K562 (cell line): ENCODE results near the gene NRXN2. TPM values are rescaled to one million over a fixed set of nuclear protein-coding genes. Genes with fewer than 3 reads are reported as not detected.

Experiments used
- ATAC-seq: fragments of 200-7000 bp; cut with Tn5 transposase; 3 replicates; pipeline ENCODE4 v1.9.1; 2020; ENCODE audit warnings: moderate library complexity
- BruUV-seq: library from RNA; stranded (reverse); fragments of 400-500 nt; replicated peaks from 2 replicates; lab custom pipeline; 2021; lab: Mats Ljungman, UMichigan
- CTCF ChIA-PET: fragments of 300-600 bp; formaldehyde crosslinking; extraction: SDS; loops from one replicate; lab custom pipeline; 2021; ENCODE audit warnings: low intra/inter-chr PET ratio; lab: Yijun Ruan, JAX
- POLR2A ChIA-PET: fragments of 300-600, 350-650 bp; sonication (Branson Sonifier 250); formaldehyde crosslinking; extraction: SDS; loops from one replicate; lab custom pipeline; 2021; ENCODE audit warnings: antibody characterized with exemption, inconsistent platforms; lab: Yijun Ruan, JAX
- DNase-seq, 4 experiments: peaks; one replicate each; pipeline versions ENCODE4 v3.0.0 to v3.0.0-alpha.2; 2011 to 2018; ENCODE audit warnings: low spot score in 3 of 4, mixed read lengths in 3 of 4; ENCODE audit errors: extremely low read depth in 1 of 4
- FAIRE-seq: peaks from 2 replicates; lab custom pipeline; 2011; peaks lifted over from hg19 to GRCh38; lab: Jason Lieb, UNC
- H2AFZ ChIP-seq: 2 replicates; pipeline ENCODE4 v1.6.0; 2011; ENCODE audit warnings: low read depth, low read length, control low read depth, inconsistent platforms
- H3K27ac ChIP-seq: fragments of 200-600 bp; 3 replicates; pipeline ENCODE4 v1.8.0; 2011; ENCODE audit warnings: low read depth, mild to moderate bottlenecking, control low read depth, inconsistent platforms, low read length, moderate library complexity, mixed read lengths; ENCODE audit errors: extremely low read depth
- H3K27me3 ChIP-seq, 2 experiments: fragments of 300-600 bp in 1 of 2; 2 replicates in 1 of 2; 3 replicates in 1 of 2; pipeline versions ENCODE4 v1.6.0 to v1.8.0; 2011; ENCODE audit warnings: inconsistent platforms in 2 of 2, low read length in 2 of 2, mild to moderate bottlenecking in 1 of 2, mixed read lengths in 1 of 2, moderate library complexity in 1 of 2; ENCODE audit not compliant: control insufficient read depth in 2 of 2, insufficient read depth in 2 of 2
- H3K36me3 ChIP-seq: fragments of 300-600 bp; 3 replicates; pipeline ENCODE4 v1.8.0; 2011; ENCODE audit warnings: mild to moderate bottlenecking, low read length, inconsistent platforms; ENCODE audit not compliant: control insufficient read depth, insufficient read depth
- H3K4me1 ChIP-seq, 2 experiments: fragments of 200-600 bp in 1 of 2; replicated peaks in 1 of 2; 2 replicates in 1 of 2; 3 replicates in 1 of 2; pipeline versions ENCODE4 v1.5.1 to v1.8.0; 2011; ENCODE audit warnings: inconsistent platforms in 2 of 2, low read length in 2 of 2, mild to moderate bottlenecking in 1 of 2, mixed read lengths in 1 of 2, moderate library complexity in 1 of 2; ENCODE audit not compliant: control insufficient read depth in 2 of 2, insufficient read depth in 2 of 2
- H3K4me2 ChIP-seq: 2 replicates; pipeline ENCODE4 v1.6.1; 2011; ENCODE audit warnings: low read length, control low read depth, inconsistent platforms, mixed read lengths; ENCODE audit not compliant: insufficient read depth
- H3K4me3 ChIP-seq: fragments of 200-600 bp; sonication (generic), shearing (Covaris generic); 2 replicates; pipeline ENCODE4 v1.5.1; 2016; ENCODE audit warnings: control low read depth, inconsistent platforms
- H3K79me2 ChIP-seq: fragments of 200-600 bp; 3 replicates; pipeline ENCODE4 v1.8.0; 2011; ENCODE audit warnings: low read length, inconsistent platforms; ENCODE audit not compliant: control insufficient read depth, insufficient read depth
- H3K9ac ChIP-seq, 2 experiments: 2 replicates each; pipeline versions ENCODE4 v1.6.0 to v1.6.1; 2011; ENCODE audit warnings: low read depth in 2 of 2, low read length in 2 of 2, control low read depth in 1 of 2, inconsistent platforms in 1 of 2, mild to moderate bottlenecking in 1 of 2, mixed read lengths in 1 of 2; ENCODE audit not compliant: insufficient read depth in 1 of 2
- H3K9me1 ChIP-seq: one replicate; pipeline ENCODE4 v1.6.0; 2011; ENCODE audit warnings: inconsistent platforms, mild to moderate bottlenecking, low read length, moderate library complexity; ENCODE audit not compliant: control insufficient read depth, insufficient read depth
- H3K9me3 ChIP-seq: replicated peaks from 2 replicates; pipeline ENCODE4 v1.5.1; 2011; ENCODE audit warnings: low read depth, low read length, inconsistent platforms; ENCODE audit not compliant: control insufficient read depth, insufficient read depth
- H4K20me1 ChIP-seq: replicated peaks from 2 replicates; pipeline ENCODE4 v1.6.1; 2011; ENCODE audit warnings: low read length, inconsistent platforms, mixed read lengths; ENCODE audit not compliant: control insufficient read depth, insufficient read depth
- E2F4 ChIP-seq: sonication (generic); formaldehyde crosslinking; IDR thresholded peaks from 2 replicates; pipeline ENCODE4 v1.8.0; 2022; ENCODE audit warnings: mild to moderate bottlenecking, low read depth, missing genetic modification reagents
- EHMT2 ChIP-seq: fragments of 450-650 bp; IDR thresholded peaks from 2 replicates; pipeline ENCODE4 v1.6.1; 2018; ENCODE audit warnings: antibody characterized with exemption
- ELF4 ChIP-seq: fragments of 450-650 bp; formaldehyde crosslinking; IDR thresholded peaks from 2 replicates; pipeline ENCODE4 v1.4.0; 2022; ENCODE audit warnings: missing genetic modification characterization
- LARP7 ChIP-seq: fragments of 450-650 bp; IDR thresholded peaks from 2 replicates; pipeline ENCODE4 v1.6.1; 2016
- NRF1 ChIP-seq, 2 experiments: fragments of 450-650 bp; IDR thresholded peaks in 1 of 2; conservative IDR thresholded peaks in 1 of 2; 2 replicates each; pipeline ENCODE4 v1.6.1; 2014; ENCODE audit warnings: mild to moderate bottlenecking in 2 of 2
- OTX1 ChIP-seq: fragments of 450-650 bp; formaldehyde crosslinking; IDR thresholded peaks from 2 replicates; pipeline ENCODE4 v1.4.0; 2022; ENCODE audit warnings: mild to moderate bottlenecking
- PRMT5 ChIP-seq: sonication (generic); formaldehyde crosslinking; IDR thresholded peaks from 2 replicates; pipeline ENCODE4 v1.5.0; 2020; ENCODE audit warnings: missing genetic modification reagents
- STAT5A ChIP-seq: IDR thresholded peaks from 2 replicates; pipeline ENCODE4 v1.6.1; 2012; ENCODE audit warnings: low read length, inconsistent platforms, borderline replicate concordance
- TSHZ1 ChIP-seq: fragments of 250-450 bp; sonication (Bioruptor Pico); IDR thresholded peaks from 2 replicates; pipeline ENCODE4 v1.4.0; 2020; ENCODE audit warnings: mild to moderate bottlenecking, moderate library complexity
- U2AF2 ChIP-seq: fragments of 200-400 bp; formaldehyde crosslinking; optimal IDR thresholded peaks from 2 replicates; pipeline ENCODE3; 2017; ENCODE audit warnings: low read depth, mild to moderate bottlenecking, low read length
- ZNF408 ChIP-seq: fragments of 250-450 bp; sonication (Bioruptor Pico); IDR thresholded peaks from 2 replicates; pipeline ENCODE4 v1.4.0; 2020; ENCODE audit warnings: low read depth, mild to moderate bottlenecking, moderate library complexity
- WGBS: fragments of 100-300 bp; shearing (Covaris generic); methylation state at CpG from one replicate; pipeline ENCODE4 v1.1.6; 2016; ENCODE audit warnings: low coverage, mixed read lengths; ENCODE audit not compliant: insufficient coverage; ENCODE audit errors: missing lambda C conversion rate; 5-methylcytosine and 5-hydroxymethylcytosine counted together
- in situ Hi-C: fragments of 300-500 bp; cut with MboI; formaldehyde crosslinking; loops from 4 replicates; pipeline ENCODE4 v1.15.0; 2018; ENCODE audit warnings: inconsistent platforms, mixed read lengths
- intact Hi-C: fragments of 100-400 bp; cut with micrococcal nuclease; formaldehyde crosslinking; loops from 2 replicates; pipeline ENCODE4 v1.14.2; 2022
- polyA plus RNA-seq, 8 experiments: library from polyadenylated mRNA; depleted of rRNA in 4 of 8; stranded (reverse) in 5 of 8; unstranded in 3 of 8; fragments of >200 nt; fragmentation: Nextera tagmentation in 2 of 8; fragmentation: Illumina TruSeq in 1 of 8; extraction: Ambion mirVana in 2 of 8; extraction: Trizol in 1 of 8; gene quantifications; 2 replicates each; pipeline versions ENCODE4 v1.2.1 to v1.2.3, GENCODE V29; 2011 to 2014; ENCODE audit warnings: inconsistent platforms in 1 of 8, missing spikeins in 1 of 8
- total RNA-seq, 7 experiments: library from RNA; depleted of rRNA in 6 of 7; stranded (reverse); fragments of >200 nt in 6 of 7; fragmentation: Illumina TruSeq in 2 of 7; extraction: Trizol in 2 of 7; gene quantifications; 2 replicates each; pipeline versions ENCODE4 v1.2.1 to v1.2.3, GENCODE V29; 2011 to 2021; ENCODE audit warnings: low replicate concordance in 1 of 7

NRXN2 gene
- total and polyA plus RNA-seq, 9 of the 15 experiments (the other 6 are each of a cell fraction or from before 2014, with no cell fraction given), result 0.07 to 0.47 (median 0.15) TPM; not detected in 4

- TF ChIP-seq STAT5A (no peak), ZNF408 (CRISPR knock-in tag) (no peak), E2F4 (CRISPR knock-in tag) (no peak), LARP7 (no peak), PRMT5 (CRISPR knock-in tag) (no peak), TSHZ1 (CRISPR knock-in tag) (no peak), NRF1 (conservative IDR thresholded peaks at IDR 0.05 in 1 of 2, IDR thresholded peaks at IDR 0.05 in 1 of 2) (no peak)
Observed at GRCh38 chr11:64580412-64580811, 142.6 kb downstream of the NRXN2 start (continued).

GRCh38 chr11:64577202-64577601 lies 145.8 kb downstream of the NRXN2 start:
- BruUV-seq, result no TSS peak

More at GRCh38 chr11:64577202-64577601, 145.8 kb downstream of the NRXN2 start:
- Histone ChIP-seq H4K20me1 (no peaks in the 10 kb centered on the region), H3K9me3 (no peaks in the 10 kb centered on the region), H3K4me1 (peaks cover 3 to 10% of the 10 kb centered on the region in 2 experiments; a peak in 3 of 5 replicates), H3K27ac (no peak overlapping the region), H3K79me2 (no peaks in the 10 kb centered on the region), H3K4me3 (no peak overlapping the region), H3K36me3 (no peaks in the 10 kb centered on the region), H3K27me3 (peaks cover 14 to 53% of the 10 kb centered on the region in 2 experiments), H2AFZ (no peak overlapping the region), H3K4me2 (no peak overlapping the region), H3K9me1 (no peaks in the 10 kb centered on the region), H3K9ac (no peak overlapping the region)
- FAIRE-seq (no peak), ATAC-seq (no peak), DNase-seq (no peak)
- POLR2A ChIA-PET, result no interaction called here
- intact Hi-C loops, result no loop called here
- WGBS, result 2% methylated on average over 6 of the region's 6 CpGs
- TF ChIP-seq EHMT2 (peak; percentile 52; the same call in 1 of the 2 replicates), ELF4 (CRISPR knock-in tag) (0 out of 2 replicates have a peak, but pooled peaks have one; percentile 38), OTX1 (CRISPR knock-in tag) (0 out of 2 replicates have a peak, but pooled peaks have one; percentile 47), U2AF2 (no peak)
- in situ Hi-C loops, result no loop called here
- CTCF ChIA-PET, result no interaction called here
